Retina (tissue), 1 donor: ENCODE results near the gene GCSH.
"Not testable (repeated sequence)": the region's sequence is repeated elsewhere in the genome, so short reads cannot be mapped to it uniquely, and the experiment has no call there.

Source experiments
- DNase-seq: peaks from one replicate; pipeline ENCODE4 v3.0.0-alpha.2; 2016

The GCSH gene

GRCh38 chr16:81095953-81096714, at the start of gene GCSH:
Gene GCSH (minus strand): TSS chr16:81096395. CDS start chr16:81096278, 117 bp downstream.
- peak; percentile 96 for DNase-seq

- DNase-seq: no peak
These were observed 47.8 kb upstream of the GCSH start for GRCh38 chr16:81143921-81144471.

- no peak for DNase-seq
These were observed 46.7 kb upstream of the GCSH start for GRCh38 chr16:81142864-81143263.

- DNase-seq: no peak
These were observed 45.0 kb upstream of the GCSH start for GRCh38 chr16:81140930-81141780.

- DNase-seq: no peak
These were observed 42.8 kb upstream of the GCSH start for GRCh38 chr16:81138831-81139557.

- DNase-seq: no peak
These were observed 41.6 kb upstream of the GCSH start for GRCh38 chr16:81137754-81138153.

- DNase-seq: no peak
These were observed 40.5 kb upstream of the GCSH start for GRCh38 chr16:81136390-81137335.

DNA sequence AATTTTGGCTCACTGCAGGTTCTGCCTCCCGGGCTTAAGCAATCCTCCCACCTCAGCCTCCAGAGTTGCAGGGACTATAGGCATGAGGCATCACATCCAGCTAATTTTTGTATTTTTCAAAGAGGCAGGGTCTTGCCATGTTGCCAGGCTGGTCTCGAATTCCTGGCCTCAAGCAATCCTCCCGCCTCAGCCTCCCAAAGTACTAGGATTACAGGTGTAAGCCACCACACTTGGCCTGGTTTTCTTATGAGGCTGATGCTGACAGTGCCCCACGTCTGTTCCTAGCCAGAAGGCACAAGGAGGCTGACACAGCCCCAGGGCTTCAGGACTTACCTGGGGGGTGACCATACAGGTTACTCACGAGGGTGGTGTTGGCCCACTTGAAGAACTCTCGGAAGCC, 33.9 kb upstream of the GCSH start:
- DNase-seq: no peak

- DNase-seq: no peak
These were observed 32.7 kb upstream of the GCSH start for GRCh38 chr16:81128726-81129524.

DNA sequence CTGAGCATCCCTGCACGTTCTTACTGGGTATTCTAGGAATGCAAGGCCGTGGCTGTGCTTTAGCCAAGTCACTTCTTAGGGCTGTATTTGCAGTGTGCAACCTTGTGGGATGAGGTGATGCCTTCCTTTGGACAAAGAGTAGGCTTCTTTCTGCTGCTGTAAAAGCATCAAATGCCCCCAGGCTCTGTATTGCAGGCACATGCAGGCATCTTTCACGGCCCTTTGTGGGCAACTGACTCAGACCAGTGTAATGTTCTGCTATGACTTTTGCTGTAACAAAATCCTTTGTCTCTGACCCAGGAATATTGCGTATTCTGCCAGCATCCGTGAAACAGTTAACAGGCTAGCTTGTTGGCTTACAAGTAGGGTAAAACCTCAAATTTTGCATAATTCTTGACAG, 30.9 kb upstream of the GCSH start:
- DNase-seq: no peak

DNA sequence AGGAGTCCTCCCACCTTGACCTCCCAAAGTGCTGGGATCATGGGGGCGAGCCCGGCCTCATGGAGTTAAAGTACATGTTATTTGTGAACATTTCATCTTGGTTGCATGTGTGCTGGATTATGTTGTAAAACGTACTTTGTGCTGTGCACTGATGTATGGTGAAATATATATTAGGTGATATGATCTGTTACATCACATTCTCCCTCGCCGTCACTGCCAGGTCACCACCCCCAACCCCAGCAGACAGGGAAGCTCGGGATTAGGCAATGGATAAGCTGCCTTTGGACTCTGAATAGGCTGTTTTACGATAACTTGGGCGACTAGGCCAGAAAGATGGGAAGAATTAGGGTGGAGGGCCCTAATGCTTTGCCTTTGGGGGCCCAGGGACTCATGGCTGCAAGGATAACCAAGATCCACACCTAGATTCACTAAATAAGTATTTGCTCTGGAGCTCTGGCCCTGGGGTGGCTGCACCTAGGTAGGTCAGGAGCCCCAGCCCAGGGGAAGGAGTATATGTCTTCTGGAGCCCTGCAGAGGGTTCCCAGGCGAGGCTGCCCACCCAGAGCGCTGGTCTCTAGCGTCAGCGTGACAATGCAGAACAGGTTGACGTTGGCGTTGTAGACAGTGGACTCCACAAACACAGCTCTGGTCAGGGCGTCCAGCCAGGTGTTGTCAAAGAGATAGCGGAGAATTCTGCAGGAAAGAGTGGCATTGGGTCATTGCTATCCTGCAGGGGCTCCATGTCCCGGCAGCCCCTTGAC, 27.1 kb upstream of the GCSH start:
- DNase-seq: no peak

- DNase-seq: no peak
These were observed 25.3 kb upstream of the GCSH start for GRCh38 chr16:81121474-81121990.

- no peak for DNase-seq
These were observed 21.2 kb upstream of the GCSH start for GRCh38 chr16:81117436-81117835.

- no peak for DNase-seq
These were observed 20.1 kb upstream of the GCSH start for GRCh38 chr16:81116285-81116684.

DNA sequence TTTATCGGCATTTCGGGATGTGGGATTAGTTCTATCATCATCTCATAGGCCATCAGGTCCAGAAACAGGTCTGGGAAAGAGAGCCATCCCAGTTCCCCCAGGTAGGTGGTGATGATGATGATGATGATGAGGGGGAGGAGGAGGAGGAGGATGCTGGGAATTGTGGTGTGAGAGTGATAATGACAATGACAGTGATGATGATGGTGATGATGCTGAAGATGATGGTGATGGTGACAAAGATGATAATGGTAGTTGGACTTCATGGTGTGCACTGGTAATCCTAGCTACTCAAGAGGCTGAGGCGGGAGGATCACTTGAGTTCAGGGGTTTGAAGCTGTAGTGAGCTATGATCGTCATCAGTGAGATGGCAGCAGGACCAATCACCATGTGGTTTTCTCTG, 16.3 kb upstream of the GCSH start:
- no peak for DNase-seq

DNA sequence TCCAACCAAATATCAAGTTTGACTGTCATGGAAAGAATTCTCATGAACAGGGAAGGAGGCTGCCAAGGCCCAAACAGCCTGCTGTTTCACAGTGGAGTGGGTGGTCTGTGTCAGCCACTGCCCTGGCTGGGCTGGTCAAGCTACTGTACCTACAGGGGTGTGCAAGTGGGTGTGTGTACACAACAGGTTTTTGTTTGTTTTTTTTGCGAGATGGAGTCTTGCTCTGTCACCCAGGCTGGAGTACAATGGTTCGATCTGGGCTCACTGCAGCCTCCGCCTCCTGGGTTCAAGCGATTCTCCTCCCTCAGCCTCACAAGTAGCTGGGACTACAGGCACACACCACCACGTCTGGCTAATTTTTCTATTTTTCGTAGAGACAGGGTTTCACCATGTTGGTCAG, 13.1 kb upstream of the GCSH start:
- DNase-seq: not testable (repeated sequence)

GRCh38 chr16:81107511-81107910, 11.3 kb upstream of the GCSH start:
- no peak for DNase-seq

- DNase-seq: no peak
These were observed 10.8 kb upstream of the GCSH start for GRCh38 chr16:81106826-81107503.

DNA sequence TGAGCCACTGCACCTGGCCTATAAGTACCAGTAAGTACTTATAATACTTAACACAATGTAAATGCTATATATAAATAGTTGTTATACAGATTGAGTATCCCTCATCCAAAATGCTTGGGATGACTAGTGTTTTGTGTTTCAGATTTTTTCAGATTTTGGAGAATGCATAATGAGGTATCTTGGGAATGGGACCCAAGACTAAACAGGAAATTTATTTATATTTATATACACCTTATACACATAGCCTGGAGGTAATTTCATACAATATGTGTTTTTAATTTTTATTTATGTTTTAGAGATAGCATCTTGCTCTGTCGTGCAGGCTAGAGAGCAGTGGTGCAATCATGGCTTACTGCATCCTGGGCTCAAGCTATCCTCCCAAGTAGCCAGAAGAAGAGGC, 9.8 kb upstream of the GCSH start:
- no peak for DNase-seq
